Neural crest cell (in vitro differentiated cells): ENCODE results near the gene KRT84. TPM values are rescaled to one million over a fixed set of nuclear protein-coding genes. Genes with fewer than 3 reads are reported as not detected.

Experiments used
- DNase-seq: peaks from one replicate; pipeline ENCODE4 v3.0.0; 2021; ENCODE audit warnings: low read depth, mixed read lengths, low spot score
- H3K27ac Mint-ChIP-seq: one replicate; pipeline ENCODE4 v1.8.0; 2021; ENCODE audit warnings: mild to moderate bottlenecking, mixed read lengths; ENCODE audit not compliant: unreplicated experiment
- H3K27me3 Mint-ChIP-seq: 2 replicates; pipeline ENCODE4 v1.8.0; 2021; ENCODE audit warnings: low read depth, mild to moderate bottlenecking, mixed read lengths
- H3K36me3 Mint-ChIP-seq: 2 replicates; pipeline ENCODE4 v1.8.0; 2021; ENCODE audit warnings: low read depth, mild to moderate bottlenecking, mixed read lengths
- H3K4me1 Mint-ChIP-seq: 2 replicates; pipeline ENCODE4 v1.8.0; 2021; ENCODE audit warnings: mixed read lengths
- H3K4me3 Mint-ChIP-seq: one replicate; pipeline ENCODE4 v1.8.0; 2021; ENCODE audit warnings: mild to moderate bottlenecking, mixed read lengths
- H3K9me3 Mint-ChIP-seq: 2 replicates; pipeline ENCODE4 v1.8.0; 2021; ENCODE audit warnings: mixed read lengths
- total RNA-seq: library from RNA; stranded (reverse); gene quantifications from 2 replicates; pipeline ENCODE4 v1.2.1, GENCODE V29; 2021
- TF ChIP-seq, protein P1 (sequence below): fragments of 200-600 bp; sonication (generic); conservative IDR thresholded peaks from 2 replicates; pipeline ENCODE4 v1.5.0; 2021; ENCODE audit warnings: antibody characterized with exemption, mild to moderate bottlenecking

The KRT84 gene
- total RNA-seq, 1 donor from 2014 or later = not detected

DNA sequence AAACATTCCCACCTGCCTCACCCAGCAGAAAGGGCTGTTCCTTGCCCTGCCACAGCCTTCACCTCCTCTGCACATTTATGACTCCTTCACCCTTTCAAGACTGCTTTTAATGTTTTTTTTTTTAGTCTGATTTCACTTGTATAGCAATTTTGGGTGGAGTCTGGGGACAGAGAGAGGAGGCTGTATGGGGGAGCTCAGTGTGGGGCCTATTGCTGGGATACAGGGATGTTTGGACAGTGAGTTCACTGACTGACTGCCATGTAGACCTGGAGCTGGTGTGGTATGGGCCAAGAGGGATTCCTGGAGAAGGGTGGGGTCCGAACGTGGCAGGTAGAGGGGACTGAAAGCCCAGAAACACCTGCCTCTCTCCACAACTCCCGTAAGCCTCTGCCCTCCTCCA, 16.2 kb downstream of the KRT84 start:
- Mint-ChIP-seq H3K9me3 (no peaks in the 10 kb centered on the region), H3K27me3 (peaks cover 14% of the 10 kb centered on the region), H3K36me3 (no peaks in the 10 kb centered on the region), H3K4me3 (no peak overlapping the region), H3K4me1 (peaks cover 8% of the 10 kb centered on the region), H3K27ac (no peak overlapping the region)
- no peak for DNase-seq
- TF ChIP-seq, protein P1, sequence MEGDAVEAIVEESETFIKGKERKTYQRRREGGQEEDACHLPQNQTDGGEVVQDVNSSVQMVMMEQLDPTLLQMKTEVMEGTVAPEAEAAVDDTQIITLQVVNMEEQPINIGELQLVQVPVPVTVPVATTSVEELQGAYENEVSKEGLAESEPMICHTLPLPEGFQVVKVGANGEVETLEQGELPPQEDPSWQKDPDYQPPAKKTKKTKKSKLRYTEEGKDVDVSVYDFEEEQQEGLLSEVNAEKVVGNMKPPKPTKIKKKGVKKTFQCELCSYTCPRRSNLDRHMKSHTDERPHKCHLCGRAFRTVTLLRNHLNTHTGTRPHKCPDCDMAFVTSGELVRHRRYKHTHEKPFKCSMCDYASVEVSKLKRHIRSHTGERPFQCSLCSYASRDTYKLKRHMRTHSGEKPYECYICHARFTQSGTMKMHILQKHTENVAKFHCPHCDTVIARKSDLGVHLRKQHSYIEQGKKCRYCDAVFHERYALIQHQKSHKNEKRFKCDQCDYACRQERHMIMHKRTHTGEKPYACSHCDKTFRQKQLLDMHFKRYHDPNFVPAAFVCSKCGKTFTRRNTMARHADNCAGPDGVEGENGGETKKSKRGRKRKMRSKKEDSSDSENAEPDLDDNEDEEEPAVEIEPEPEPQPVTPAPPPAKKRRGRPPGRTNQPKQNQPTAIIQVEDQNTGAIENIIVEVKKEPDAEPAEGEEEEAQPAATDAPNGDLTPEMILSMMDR = no peak

DNA sequence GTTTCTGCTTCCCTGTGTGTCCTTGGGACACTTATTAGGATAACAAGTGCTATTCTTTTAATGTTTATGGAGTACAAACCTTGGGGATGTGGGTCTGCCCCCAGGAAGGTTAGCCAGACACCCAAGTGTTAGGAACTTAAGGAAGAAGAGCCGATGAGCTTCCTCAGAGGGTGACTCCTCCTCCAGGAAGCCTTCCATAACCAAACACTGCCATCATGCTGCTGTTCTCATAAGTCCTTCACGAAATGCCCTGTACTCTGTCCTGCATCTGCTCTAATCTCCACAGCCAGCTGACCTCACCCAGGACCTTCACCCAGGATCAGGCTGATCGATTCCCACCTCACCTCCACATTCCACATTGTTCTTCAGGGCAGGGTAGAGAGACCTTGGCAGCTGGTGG, 16.9 kb downstream of the KRT84 start:
- Mint-ChIP-seq H3K36me3 (no peaks in the 10 kb centered on the region), H3K4me3 (no peak overlapping the region), H3K9me3 (no peaks in the 10 kb centered on the region), H3K4me1 (peaks cover 8% of the 10 kb centered on the region), H3K27ac (no peak overlapping the region), H3K27me3 (peaks cover 14% of the 10 kb centered on the region)
- no peak for DNase-seq
- TF ChIP-seq, protein P1 = no peak

DNA sequence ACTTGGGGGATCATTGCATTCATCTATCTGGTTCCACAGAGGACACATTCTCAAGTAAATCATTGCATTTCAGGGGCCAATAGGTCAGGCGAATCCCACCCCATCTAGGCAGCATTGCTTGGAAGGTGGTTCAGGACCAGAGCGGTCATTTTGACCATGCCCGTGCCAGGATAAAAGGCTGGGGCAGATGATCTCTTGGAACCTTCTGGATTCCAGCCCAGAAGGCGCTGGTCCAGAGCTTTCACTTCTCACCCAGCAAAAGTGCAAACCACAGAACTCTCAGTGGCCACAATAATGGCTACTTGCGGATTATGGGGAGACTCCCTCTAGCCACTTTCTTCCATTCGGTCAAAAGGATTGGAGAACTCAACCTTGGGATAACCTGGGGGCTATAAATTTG, 17.6 kb downstream of the KRT84 start:
- Mint-ChIP-seq H3K27me3 (peaks cover 14% of the 10 kb centered on the region), H3K36me3 (no peaks in the 10 kb centered on the region), H3K9me3 (no peaks in the 10 kb centered on the region), H3K27ac (no peak overlapping the region), H3K4me1 (peaks cover 8% of the 10 kb centered on the region), H3K4me3 (no peak overlapping the region)
- no peak for DNase-seq
- TF ChIP-seq, protein P1 = no peak

DNA sequence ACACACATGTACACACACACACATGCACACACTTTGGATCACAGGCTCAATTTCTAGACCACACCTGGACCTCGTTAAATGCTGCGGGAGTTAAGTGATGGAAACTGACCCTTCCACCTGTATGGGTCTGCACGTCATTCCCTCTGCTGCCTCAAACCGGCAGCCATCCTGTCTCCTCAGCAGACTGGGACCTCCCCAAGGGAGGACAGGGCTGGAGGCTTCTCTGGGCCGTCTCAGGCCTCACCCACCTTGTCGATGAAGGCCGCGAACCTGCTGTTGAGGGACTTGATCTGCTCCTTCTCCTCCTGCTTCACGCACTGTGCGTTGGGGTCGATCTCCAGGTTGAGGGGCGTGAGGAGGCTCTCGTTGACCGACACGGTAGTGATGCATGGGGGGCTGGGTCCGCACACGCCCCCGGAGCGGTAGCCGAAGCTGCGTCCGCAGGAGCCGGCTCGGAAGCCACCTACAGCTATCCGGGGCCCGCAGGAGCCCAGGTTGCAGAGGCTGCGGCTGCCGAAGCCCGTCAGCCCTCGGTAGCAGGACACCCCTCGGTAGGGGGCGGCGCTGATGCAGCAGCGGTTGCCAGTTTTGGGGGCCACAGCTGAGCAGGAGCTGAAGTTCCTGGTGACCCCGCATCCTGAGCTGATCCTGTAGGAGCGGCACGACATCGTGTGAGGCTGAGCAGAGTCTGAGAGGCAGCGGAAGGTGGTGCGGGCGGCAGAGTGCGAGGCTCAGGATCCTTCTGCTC, 18.5 kb downstream of the KRT84 start, which contains the start of gene KRT85:
KRT85 (minus strand) TSS at position 744 of the 748 bp plus-strand sequence; CDS start at position 668, 76 bp downstream.
- TF ChIP-seq, protein P1 = no peak
- H3K27ac Mint-ChIP-seq = peak within 1 kb of the TSS; percentile 30
- peaks cover 8% of the 10 kb centered on the region for H3K4me1 Mint-ChIP-seq
- H3K27me3 Mint-ChIP-seq = peaks cover 14% of the 10 kb centered on the region
- DNase-seq = no peak
- no peak within 1 kb of the TSS for H3K4me3 Mint-ChIP-seq
- no peaks in the 10 kb centered on the region for H3K36me3 Mint-ChIP-seq
- H3K9me3 Mint-ChIP-seq = no peaks in the 10 kb centered on the region

DNA sequence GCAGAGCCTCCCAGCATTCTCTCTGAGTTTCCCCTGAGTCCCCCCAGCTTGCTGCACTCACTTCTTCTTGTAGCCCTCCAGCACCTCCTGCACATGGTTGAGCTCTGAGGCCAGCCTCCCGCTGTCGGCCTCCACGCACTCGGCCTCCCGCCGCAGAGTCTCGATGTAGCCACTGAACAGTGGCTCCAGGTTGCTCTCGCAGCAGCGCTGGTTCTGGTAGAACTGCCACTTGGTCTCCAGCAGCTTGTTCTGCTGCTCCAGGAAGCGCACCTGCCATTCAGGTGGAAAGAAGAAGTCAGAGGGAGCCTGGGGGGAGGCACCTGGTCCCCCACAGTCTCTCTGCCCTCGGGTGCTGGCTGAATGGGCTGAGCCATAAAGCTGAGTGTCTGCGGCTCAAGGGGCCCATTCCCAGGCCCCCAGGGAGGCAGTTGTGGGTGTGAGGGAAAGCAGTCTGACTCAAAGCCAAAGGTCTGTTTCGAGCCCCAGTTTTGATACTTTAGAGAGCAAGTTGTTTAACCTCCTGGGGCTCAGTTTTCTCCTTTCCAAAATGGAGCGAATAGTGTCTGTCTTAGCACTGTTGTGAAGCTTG, 20.5 kb downstream of the KRT84 start:
- H3K36me3 Mint-ChIP-seq = no peaks in the 10 kb centered on the region
- H3K27me3 Mint-ChIP-seq = peaks cover 10% of the 10 kb centered on the region
- no peaks in the 10 kb centered on the region for H3K9me3 Mint-ChIP-seq

More for the DNA sequence above, 20.5 kb downstream of the KRT84 start:
- Mint-ChIP-seq H3K27ac (no peak overlapping the region), H3K4me3 (no peak overlapping the region), H3K4me1 (no peaks in the 10 kb centered on the region)
- TF ChIP-seq, protein P1 = no peak
- DNase-seq = no peak
